NCI-H345 (cell line): ENCODE results near the gene PTPN2.
"Not testable (repeated sequence)": the region's sequence is repeated elsewhere in the genome, so short reads cannot be mapped to it uniquely, and the experiment has no call there.

ENCODE experiments used
- DNase-seq: peaks from one replicate; lab custom pipeline; 2025; lab: John Stamatoyannopoulos, UW

PTPN2 gene

GRCh38 chr18:12825230-12825629 is 58.8 kb downstream of the PTPN2 start:
- no peak for DNase-seq

GRCh38 chr18:12823892-12824291 is 60.1 kb downstream of the PTPN2 start:
- no peak for DNase-seq

- no peak for DNase-seq
These were observed 62.6 kb downstream of the PTPN2 start for GRCh38 chr18:12821408-12821807.

- no peak for DNase-seq
These were observed 63.5 kb downstream of the PTPN2 start for GRCh38 chr18:12820506-12820905.

- DNase-seq: no peak
These were observed 64.2 kb downstream of the PTPN2 start for GRCh38 chr18:12819841-12820240.

- DNase-seq: no peak
These were observed 64.7 kb downstream of the PTPN2 start for GRCh38 chr18:12819322-12819721.

- no peak for DNase-seq
These were observed 65.8 kb downstream of the PTPN2 start for GRCh38 chr18:12818243-12818642.

GRCh38 chr18:12816451-12816850 is 67.6 kb downstream of the PTPN2 start:
- no peak for DNase-seq

- no peak for DNase-seq
These were observed 72.7 kb downstream of the PTPN2 start for GRCh38 chr18:12811191-12811950.

GRCh38 chr18:12803069-12803936 is 80.7 kb downstream of the PTPN2 start:
- DNase-seq: no peak

GRCh38 chr18:12802538-12802937 is 81.5 kb downstream of the PTPN2 start:
- no peak for DNase-seq

GRCh38 chr18:12796448-12796847 is 87.6 kb downstream of the PTPN2 start:
- no peak for DNase-seq

GRCh38 chr18:12791610-12792009 is 92.4 kb downstream of the PTPN2 start:
- DNase-seq: no peak

GRCh38 chr18:12786669-12787068 is 97.4 kb downstream of the PTPN2 start:
- DNase-seq: no peak

GRCh38 chr18:12783524-12783923 is 100.5 kb downstream of the PTPN2 start:
- no peak for DNase-seq

GRCh38 chr18:12782521-12782920 is 101.5 kb downstream of the PTPN2 start:
- no peak for DNase-seq

GRCh38 chr18:12779456-12779855 is 104.6 kb downstream of the PTPN2 start:
- no peak for DNase-seq

- no peak for DNase-seq
These were observed 105.0 kb downstream of the PTPN2 start for GRCh38 chr18:12779043-12779442.

GRCh38 chr18:12777500-12777944 is 106.5 kb downstream of the PTPN2 start:
- DNase-seq: no peak

GRCh38 chr18:12776821-12777471 is 107.1 kb downstream of the PTPN2 start:
- no peak for DNase-seq

GRCh38 chr18:12776415-12776814 is 107.6 kb downstream of the PTPN2 start:
- not testable (repeated sequence) for DNase-seq

GRCh38 chr18:12774982-12775381 is 109.1 kb downstream of the PTPN2 start:
- DNase-seq: no peak

- no peak for DNase-seq
These were observed 110.7 kb downstream of the PTPN2 start for GRCh38 chr18:12773369-12773768.
